ENCODE data around the gene SORCS1. TPM values are rescaled to one million over a fixed set of nuclear protein-coding genes. Genes with fewer than 3 reads are reported as not detected.

Gene SORCS1
- total RNA-seq, 4 donors from 2014 or later = 0.16 to 0.68 (median 0.61) TPM

DNA sequence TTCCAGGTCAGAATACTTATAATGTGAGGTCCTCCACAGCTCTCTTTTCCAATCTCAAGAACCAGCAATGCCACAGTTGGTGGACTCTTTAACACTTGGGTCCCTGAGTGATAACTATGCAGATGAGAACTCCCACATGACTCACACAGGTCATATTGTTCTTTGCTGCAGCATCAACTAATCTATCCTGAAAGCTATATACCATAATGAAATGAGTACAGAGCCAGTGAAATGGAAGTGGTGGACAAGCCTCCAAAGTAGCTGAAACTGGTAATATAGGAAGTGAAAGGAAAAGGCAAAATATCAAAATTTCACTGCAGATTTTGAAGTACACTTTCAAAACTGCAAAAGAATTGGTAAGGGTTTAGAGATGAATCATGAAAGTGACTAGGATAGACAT lies 45.6 kb downstream of the SORCS1 start:
- TF ChIP-seq, protein P1, sequence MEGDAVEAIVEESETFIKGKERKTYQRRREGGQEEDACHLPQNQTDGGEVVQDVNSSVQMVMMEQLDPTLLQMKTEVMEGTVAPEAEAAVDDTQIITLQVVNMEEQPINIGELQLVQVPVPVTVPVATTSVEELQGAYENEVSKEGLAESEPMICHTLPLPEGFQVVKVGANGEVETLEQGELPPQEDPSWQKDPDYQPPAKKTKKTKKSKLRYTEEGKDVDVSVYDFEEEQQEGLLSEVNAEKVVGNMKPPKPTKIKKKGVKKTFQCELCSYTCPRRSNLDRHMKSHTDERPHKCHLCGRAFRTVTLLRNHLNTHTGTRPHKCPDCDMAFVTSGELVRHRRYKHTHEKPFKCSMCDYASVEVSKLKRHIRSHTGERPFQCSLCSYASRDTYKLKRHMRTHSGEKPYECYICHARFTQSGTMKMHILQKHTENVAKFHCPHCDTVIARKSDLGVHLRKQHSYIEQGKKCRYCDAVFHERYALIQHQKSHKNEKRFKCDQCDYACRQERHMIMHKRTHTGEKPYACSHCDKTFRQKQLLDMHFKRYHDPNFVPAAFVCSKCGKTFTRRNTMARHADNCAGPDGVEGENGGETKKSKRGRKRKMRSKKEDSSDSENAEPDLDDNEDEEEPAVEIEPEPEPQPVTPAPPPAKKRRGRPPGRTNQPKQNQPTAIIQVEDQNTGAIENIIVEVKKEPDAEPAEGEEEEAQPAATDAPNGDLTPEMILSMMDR (IDR thresholded peaks at IDR 0.05; ENCODE audit: low read depth) = no peak

DNA sequence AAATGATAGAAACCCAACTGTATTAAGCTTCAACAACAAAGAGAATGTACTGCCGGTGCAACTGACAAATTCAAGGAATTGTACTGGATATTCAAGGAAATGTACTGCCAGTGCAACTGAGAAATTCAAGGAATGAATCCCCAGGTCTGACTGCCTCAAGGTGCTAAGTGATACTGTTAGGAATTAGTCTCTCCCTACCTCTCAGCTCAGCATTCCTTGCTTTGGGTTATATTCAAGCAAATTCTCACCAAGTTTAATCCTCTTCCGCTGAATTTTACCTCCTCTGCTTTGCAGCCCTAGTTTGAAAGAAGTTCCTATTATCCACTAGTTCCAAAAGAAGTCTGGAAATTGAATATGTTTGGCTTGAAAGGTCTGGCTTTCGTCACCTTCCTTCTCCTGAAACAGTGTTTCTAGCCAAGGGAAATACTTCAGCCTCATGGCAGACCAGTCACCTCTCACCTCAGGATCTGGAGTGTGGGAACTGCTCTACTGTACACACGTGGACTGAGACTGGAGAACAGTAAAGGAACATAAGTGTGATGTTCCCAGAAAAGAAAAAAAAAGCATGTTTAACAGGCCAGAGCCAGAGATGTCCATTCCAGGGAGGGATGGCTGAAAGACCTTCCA lies 60.4 kb downstream of the SORCS1 start:
- TF ChIP-seq, protein P1 (IDR thresholded peaks at IDR 0.05; ENCODE audit: low read depth) = no peak

DNA sequence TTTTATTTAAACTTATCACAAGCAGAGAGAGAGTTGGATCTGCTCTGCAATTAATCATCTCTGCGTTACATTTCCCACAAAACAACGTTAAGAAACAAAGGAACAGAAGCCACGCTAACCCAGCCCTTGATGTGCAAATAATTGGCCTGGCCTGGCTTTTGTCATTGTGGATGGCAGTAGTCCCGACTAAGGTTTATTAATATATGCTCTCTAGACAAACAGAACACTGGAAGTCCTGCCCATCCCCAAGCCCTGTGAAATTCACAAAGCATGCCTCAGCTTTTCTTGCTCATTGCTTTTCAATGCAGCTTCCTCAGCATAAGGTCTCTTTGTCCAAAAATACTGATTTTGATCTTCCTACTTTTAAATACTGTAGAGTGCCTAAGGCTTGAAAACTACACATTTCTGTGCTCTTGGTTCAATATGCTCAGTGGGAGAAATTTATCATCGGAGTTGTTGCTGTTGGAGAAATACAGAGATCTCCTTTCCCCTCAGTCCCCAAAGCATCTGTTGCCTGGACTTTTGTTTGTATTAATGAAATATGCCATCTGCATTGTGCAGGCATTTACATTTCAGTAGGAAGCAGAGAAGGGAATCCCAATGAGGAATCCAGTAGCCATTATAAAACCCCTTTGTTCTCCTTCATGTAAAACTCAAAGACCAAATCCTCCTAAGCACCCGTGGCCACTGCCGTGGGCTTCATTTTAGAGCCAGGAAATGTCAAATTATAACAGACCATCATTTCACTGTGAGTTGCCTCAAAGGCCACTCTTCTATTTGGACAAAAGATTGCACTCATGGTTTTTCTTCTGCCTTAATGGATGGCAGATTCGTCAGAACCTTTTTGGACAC lies 61.1 kb downstream of the SORCS1 start:
- TF ChIP-seq, protein P1 (IDR thresholded peaks at IDR 0.05; ENCODE audit: low read depth) = no peak

DNA sequence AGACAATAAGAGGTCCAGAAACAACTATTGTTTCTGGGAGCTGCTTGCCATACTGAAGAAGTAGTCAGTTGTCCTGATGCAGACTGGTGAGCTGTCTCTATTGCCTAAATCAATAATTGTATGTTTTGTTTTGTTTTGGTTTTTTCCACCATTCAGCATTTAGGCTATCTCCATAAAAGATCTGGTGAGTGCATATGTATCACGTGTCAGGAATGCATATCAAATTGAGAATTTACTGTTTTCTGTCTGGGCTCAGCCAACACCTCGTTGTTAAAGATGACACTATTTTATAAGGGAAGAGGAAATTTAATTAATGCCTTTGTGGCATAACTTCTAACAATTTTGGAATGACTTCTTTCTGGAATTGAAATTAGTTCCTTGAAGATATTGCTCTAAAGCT lies 66.2 kb downstream of the SORCS1 start:
- TF ChIP-seq, protein P1 (IDR thresholded peaks at IDR 0.05; ENCODE audit: low read depth) = no peak

DNA sequence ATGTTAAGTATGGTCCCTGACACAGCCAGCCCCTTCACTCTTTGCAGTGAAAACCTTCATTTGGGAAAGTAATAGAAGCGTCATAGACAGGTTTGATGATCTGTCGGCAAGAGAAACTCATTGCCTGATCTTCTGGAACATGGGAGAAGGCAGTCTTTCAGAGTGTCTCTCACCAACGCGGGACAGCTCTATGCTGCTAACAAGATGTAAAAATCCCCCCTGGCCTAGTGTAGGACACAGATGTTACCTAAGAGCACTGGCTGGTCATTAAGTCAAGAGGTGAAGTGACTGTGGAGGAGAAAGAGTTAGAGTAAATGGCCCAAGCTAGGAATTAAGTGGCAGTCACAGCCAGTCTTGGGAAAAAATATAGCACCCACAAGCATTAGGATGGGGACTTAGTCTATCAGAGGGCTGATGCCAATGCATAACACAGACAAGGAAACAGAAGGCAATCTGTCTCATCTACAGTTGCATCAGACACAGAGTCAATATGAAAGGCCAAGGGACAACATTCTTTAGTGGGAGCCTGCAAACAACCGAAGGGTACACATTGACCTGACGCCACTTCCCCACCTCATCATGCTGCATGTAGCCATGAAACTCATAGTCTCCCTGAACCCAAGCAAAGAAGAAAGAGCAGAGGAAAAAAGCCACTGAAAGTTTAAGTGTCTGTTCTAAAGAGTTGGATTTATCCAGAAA lies 69.5 kb downstream of the SORCS1 start:
- TF ChIP-seq, protein P1 (IDR thresholded peaks at IDR 0.05; ENCODE audit: low read depth) = no peak

DNA sequence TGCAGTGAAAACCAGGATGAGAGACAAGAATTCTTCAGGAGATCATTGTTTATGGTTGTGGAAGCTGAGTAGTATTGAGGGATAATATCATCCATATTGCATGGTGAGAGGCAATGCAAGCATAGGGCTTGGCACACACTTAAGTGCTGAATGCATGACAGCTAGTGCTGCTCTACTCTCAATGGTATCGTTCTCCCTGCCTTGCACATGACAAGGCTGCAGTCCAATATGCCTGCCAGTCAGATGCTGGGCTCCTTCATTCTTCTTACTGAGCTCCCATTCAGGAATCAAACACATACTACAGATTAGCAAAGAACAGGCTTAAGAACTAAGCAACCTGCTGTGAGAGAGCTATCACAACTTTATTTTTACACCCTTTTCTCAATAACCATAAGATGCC lies 72.2 kb downstream of the SORCS1 start:
- TF ChIP-seq, protein P1 (IDR thresholded peaks at IDR 0.05; ENCODE audit: low read depth) = no peak

DNA sequence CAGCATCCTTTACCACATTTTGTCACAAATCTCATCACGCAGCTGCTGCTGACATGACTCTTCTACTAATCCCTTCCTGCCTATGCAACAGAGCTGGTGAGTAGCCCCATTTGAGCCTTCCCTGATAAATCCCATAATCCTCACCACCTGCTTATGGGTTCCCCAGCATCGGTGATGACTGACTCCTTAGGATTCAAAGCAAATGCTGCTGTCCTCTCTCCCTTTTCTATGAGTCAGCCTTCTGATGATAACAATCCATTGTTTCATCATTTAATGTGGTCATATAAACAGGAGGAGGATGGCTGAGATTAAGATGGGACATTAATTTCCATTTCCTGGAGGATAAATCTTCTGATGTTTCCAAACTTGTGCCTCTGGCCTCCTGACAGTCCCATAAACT lies 73.4 kb downstream of the SORCS1 start:
- TF ChIP-seq, protein P1 (IDR thresholded peaks at IDR 0.05; ENCODE audit: low read depth) = no peak
